Non-pigmented ciliary epithelial cell (primary cell): ENCODE results near the gene MLLT1.

Source experiments
- DNase-seq: peaks from one replicate; pipeline ENCODE4 v3.0.0-alpha.2; 2010; ENCODE audit warnings: low read depth

Gene MLLT1

GRCh38 chr19:6209680-6210079 lies 70.1 kb downstream of the MLLT1 start:
- no peak for DNase-seq

DNA sequence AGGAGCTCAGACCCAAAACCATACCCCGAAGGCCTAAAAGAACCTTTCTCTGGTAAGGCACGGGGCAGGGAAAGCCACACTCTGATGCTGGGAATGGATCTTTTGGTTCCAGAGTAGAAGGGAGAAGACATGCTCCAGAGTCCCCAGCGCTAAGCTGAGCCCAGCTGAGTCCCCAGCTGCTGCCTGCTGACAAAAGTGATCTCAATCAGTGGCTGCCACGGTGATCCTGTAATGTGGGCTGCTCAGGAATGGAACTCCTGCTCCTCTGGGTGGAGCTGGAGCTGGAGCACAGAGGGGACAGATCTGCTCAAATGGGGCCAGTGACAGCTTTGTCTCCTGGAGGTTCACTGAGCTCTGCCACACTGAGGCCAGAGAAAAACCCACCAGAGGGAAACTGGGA lies 70.5 kb downstream of the MLLT1 start:
- no peak for DNase-seq

- no peak for DNase-seq
These were observed 74.7 kb downstream of the MLLT1 start for GRCh38 chr19:6204866-6205723.

DNA sequence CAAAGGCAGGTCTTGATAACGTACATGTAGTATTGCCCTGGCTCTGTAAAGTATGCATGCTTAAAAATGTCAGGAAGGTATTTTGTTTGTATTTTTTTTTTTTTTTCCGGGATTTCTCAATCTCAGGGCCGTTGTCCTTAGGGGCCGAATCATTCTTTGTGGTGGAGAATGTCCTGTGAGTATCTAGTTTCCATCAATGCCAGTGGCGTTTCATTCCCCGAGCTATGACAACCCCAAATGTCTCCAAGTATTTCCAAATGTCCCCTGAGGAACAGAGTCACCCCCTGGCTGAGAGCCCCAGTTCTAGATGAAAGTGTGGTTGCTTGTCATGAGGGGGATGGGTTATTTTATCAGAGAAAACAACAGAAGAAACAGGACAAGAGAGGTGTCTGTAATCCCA lies 75.6 kb downstream of the MLLT1 start:
- DNase-seq = no peak

DNA sequence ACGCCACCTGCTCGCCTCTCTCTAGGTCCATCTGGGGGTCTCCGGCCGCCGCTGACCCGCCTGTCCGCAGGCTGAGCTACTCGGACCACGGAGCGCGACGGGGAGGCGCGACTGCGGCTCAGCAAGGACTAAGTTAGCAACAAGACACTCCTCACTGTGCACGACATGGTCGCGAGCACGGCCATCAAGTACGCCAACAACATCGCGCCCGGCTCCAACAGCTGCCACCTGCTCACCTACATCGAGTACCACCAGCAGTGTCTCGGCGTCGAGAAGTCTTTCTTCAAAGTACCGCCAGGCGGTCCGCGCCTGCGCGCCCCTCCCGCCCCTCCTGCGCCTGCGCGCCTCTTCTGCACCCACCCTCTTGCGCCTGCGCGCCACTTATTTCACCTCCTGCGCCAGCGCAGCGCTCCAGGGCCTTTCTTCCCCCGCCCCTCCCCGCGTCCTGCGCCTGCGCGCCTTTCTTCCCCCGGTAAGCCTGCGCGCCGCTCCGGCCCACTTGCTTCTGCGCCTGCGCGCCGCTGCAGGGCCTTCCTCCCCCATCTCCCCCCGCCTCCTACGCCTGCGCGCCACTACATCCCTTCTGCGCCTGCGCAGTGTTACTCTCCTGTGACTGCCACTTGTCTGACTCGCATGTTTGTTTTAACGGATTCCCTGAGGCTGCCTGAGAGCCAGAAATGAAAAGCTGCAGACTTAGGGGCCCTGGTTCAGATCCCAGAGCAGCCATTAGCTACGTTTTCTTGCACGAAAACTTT lies 80.4 kb downstream of the MLLT1 start:
- peak; percentile 92 for DNase-seq

DNA sequence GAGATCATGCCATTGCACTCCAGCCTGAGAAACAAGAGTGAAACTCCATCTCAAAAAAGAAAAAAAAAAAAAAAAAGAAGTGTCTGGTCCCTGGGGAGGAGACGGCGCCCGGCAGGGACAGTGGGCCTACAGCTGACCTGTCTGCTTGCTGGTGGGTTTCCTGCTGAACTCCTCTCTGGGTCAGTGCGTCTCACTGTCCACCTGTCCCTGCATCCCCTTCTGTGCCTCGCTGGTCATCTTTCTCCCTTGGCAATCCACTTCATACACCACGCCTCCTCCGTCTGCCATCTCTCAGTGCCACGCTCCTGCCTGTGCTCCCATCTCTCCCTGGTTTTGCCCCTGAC lies 80.9 kb downstream of the MLLT1 start:
- DNase-seq = no peak

- no peak for DNase-seq
These were observed 83.4 kb downstream of the MLLT1 start for GRCh38 chr19:6196361-6196760.

GRCh38 chr19:6188811-6189210 lies 91.0 kb downstream of the MLLT1 start:
- DNase-seq = no peak

GRCh38 chr19:6187374-6187773 lies 92.4 kb downstream of the MLLT1 start:
- no peak for DNase-seq

DNA sequence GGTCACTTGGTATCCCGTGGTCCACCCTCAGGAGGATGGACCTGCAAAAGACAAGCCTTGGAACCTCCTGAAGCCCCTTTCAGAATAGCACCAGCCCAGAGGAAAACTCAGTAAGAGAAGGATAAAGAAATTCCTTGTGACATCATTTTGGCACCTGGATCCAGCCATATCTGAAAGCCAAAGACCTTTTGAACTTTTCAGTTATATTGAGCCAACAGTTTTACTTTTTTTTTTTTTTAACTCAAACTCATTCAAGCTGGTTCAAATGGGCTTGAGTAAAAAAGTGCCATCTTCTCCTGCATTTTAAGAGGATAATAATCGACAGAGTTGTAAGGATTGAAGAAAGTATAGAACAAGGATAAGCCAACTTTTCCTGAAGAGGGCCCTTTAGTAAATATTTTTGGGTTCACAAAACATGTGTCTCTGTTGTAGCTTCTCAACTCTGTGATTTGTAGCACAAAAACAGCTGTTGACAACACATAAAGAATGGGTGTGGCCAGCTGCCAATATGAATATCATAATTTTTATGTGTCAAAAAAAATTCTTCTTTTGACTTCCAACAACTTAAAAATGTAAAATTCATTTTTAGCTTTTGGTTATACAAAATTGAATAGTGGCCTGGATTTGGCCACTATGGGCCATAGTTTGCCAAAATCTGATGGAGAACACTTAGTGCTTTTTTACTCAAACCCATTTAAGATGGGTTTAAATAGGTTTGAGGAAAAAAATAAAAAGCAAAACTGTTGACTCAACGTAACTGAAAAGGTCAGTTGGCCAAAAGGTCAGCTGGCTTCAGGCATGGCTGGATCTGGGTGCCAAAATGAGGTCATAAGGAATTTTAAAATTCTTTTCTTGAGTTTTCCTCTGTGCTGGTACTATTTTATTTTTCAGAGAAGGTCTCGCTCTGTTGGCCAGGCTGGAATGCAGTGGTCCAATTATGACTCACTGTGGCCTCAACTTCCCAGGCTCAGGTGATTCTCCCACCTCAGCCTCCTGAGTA lies 93.6 kb downstream of the MLLT1 start:
- no peak for DNase-seq

GRCh38 chr19:6185093-6185834 lies 94.5 kb downstream of the MLLT1 start:
- DNase-seq = no peak

- no peak for DNase-seq
These were observed 98.7 kb downstream of the MLLT1 start for GRCh38 chr19:6181119-6181518.

DNA sequence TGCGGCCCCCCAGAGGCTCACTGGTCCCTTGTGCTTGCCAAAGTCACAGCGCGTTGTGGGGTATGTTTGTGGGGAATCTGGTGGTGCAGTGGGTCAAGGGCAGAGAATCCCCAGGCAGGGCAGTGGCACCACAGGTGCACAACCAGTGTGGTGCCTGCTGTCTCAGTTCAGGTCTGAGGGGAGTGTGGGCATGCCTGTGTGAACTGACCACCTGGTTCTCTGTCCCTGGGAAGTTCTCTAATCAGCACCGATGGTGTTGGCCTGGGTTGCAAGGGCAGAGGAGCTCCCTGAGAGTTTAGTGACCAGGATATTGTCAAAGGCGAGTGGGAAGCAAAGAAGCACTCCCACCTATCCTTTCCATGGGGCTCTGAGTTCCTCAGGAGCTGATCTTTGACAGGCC lies 106.6 kb downstream of the MLLT1 start:
- no peak for DNase-seq

DNA sequence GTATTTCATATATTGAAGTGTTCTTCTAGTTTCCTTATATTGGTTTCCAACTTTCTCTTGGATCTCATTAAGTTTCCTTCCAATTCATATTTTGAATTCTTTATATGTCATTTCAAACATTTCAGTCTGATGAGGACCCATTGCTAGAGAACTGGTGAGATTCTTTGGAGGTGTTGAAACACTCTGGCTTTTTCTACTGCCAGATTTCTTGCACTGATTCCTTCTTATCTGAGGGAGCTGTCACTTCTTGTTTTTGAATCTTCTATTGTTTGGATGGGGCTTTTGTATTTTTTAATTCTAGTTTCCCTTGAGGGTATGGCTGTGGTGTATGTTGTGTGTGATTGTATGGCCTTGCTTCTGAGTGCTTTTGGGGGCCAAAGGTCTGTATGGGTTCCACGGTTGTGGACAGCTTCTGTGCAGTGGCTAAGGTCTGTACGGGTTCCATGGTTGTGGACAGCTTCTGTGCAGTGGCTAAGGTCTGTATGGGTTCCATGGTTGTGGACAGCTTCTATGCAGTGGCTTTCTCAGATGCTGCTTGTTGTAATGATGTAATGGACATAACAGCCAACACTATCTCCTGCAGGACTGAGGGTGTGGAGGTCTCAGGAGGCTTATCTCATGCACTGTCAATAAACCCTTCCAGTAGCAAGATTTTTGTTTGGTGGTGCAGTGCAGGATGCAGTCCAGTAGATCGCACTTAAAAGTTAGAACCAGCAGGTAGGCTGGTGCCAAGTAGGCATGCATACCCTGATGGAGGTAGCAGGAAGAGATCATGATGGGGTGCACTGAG lies 107.5 kb downstream of the MLLT1 start:
- DNase-seq = no peak

- DNase-seq = no peak
These were observed 112.7 kb downstream of the MLLT1 start for GRCh38 chr19:6167115-6167514.

- no peak for DNase-seq
These were observed 114.8 kb downstream of the MLLT1 start for GRCh38 chr19:6164906-6165531.

DNA sequence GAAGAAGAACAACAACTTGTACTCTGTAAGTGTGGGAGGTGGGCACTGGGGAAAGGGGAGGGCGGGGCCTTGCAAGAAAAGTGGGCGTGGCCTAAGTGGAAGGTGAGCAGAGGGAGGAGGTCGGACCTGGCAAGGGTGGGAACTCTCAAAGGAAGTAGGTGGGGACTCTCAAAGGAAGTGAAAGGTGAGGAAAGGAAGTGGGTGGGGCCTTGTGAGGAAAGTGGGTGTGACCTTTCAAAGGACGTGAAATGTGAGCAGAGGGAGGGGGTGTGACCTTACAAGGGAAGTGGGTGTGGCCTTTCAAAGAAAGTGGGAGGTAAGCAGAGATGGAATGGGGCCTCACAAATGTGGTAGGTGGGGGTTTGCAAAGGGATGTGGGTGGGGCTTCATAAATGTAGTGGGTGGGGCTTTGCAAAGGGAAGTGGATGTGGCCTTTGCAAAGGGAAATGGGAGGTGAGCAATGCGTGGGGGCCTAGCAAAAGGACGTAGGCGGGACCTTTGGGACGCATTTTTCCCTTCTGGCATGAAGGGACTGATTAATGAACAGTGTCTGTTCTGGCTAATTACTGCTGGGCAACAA lies 118.4 kb downstream of the MLLT1 start:
- DNase-seq = no peak
